ENCODE results near the gene SRRM3.

SRRM3 gene

DNA sequence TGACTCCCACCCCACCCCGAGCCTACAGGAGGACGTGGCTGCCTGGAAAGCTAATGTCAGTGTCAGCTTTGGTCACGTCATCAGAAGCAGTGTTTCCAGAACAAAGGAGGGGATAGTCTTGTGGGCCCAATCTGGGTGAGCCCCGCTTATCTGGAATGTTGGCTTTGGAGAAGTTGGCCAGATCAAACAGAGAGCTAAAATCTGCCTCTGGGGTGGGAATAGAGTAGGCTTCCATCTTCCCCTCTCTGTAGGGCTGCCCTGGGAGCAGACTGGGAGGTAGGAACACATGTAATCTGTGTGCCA lies 32.5 kb downstream of the SRRM3 start:
- TF ChIP-seq, protein P1, sequence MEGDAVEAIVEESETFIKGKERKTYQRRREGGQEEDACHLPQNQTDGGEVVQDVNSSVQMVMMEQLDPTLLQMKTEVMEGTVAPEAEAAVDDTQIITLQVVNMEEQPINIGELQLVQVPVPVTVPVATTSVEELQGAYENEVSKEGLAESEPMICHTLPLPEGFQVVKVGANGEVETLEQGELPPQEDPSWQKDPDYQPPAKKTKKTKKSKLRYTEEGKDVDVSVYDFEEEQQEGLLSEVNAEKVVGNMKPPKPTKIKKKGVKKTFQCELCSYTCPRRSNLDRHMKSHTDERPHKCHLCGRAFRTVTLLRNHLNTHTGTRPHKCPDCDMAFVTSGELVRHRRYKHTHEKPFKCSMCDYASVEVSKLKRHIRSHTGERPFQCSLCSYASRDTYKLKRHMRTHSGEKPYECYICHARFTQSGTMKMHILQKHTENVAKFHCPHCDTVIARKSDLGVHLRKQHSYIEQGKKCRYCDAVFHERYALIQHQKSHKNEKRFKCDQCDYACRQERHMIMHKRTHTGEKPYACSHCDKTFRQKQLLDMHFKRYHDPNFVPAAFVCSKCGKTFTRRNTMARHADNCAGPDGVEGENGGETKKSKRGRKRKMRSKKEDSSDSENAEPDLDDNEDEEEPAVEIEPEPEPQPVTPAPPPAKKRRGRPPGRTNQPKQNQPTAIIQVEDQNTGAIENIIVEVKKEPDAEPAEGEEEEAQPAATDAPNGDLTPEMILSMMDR (conservative IDR thresholded peaks at IDR 0.05; ENCODE audit: low read depth, low read length), result no peak
- no peak overlapping the region for H3K4me3 ChIP-seq (IDR thresholded peaks at IDR 0.05; ENCODE audit: insufficient read depth, low read depth, low read length)
- peaks cover 9% of the 10 kb centered on the region for H3K4me1 ChIP-seq (ENCODE audit: low read depth, poor library complexity, severe bottlenecking)
- H3K9ac ChIP-seq, result no peak overlapping the region
- H4K20me1 ChIP-seq (ENCODE audit: insufficient read depth), result no peaks in the 10 kb centered on the region
- no peak overlapping the region for H2AFZ ChIP-seq (ENCODE audit: low read depth)
- no peaks in the 10 kb centered on the region for H3K36me3 ChIP-seq (ENCODE audit: insufficient read depth)
- no peaks in the 10 kb centered on the region for H3K79me2 ChIP-seq (ENCODE audit: insufficient read depth, low read depth)
- no peak overlapping the region for H3K27ac ChIP-seq
- peaks cover 50% of the 10 kb centered on the region for H3K27me3 ChIP-seq (ENCODE audit: insufficient read depth, low read depth)
- no peak overlapping the region for H3K4me2 ChIP-seq

DNA sequence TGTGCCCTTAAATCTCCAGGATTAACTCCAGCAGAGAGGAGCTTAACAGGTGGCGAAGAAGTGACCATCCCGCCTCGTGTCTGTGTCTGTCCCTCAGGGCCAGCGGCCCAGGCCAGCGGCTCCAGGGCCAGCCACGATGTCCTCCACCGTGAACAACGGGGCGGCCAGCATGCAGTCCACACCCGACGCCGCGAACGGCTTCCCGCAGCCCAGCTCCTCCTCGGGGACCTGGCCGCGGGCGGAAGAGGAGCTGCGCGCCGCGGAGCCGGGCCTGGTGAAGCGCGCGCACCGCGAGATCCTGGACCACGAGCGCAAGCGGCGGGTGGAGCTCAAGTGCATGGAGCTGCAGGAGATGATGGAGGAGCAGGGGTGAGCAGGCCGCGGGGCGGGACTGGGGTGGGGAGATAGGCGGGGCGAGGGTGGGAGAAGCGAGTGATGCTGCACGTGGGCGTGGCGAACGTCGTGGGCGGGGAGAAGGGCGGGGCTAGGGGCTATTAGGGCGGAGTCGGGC lies 33.3 kb downstream of the SRRM3 start:
- Histone ChIP-seq H3K79me2 (ENCODE audit: insufficient read depth, low read depth) (no peaks in the 10 kb centered on the region), H3K27me3 (ENCODE audit: insufficient read depth, low read depth) (peaks cover 42% of the 10 kb centered on the region; the same call in 1 of the 2 replicates), H3K4me3 (IDR thresholded peaks at IDR 0.05; ENCODE audit: insufficient read depth, low read depth, low read length) (no peak overlapping the region), H3K36me3 (ENCODE audit: insufficient read depth) (no peaks in the 10 kb centered on the region), H4K20me1 (ENCODE audit: insufficient read depth) (no peaks in the 10 kb centered on the region), H3K27ac (no peak overlapping the region), H2AFZ (ENCODE audit: low read depth) (peak overlapping the region; percentile 36; the same call in 1 of the 2 replicates), H3K9ac (no peak overlapping the region), H3K4me1 (ENCODE audit: low read depth, poor library complexity, severe bottlenecking) (peaks cover 9% of the 10 kb centered on the region), H3K4me2 (peak overlapping the region; percentile 5; the same call in 1 of the 2 replicates)
- TF ChIP-seq, protein P1 (conservative IDR thresholded peaks at IDR 0.05; ENCODE audit: low read depth, low read length), result no peak

DNA sequence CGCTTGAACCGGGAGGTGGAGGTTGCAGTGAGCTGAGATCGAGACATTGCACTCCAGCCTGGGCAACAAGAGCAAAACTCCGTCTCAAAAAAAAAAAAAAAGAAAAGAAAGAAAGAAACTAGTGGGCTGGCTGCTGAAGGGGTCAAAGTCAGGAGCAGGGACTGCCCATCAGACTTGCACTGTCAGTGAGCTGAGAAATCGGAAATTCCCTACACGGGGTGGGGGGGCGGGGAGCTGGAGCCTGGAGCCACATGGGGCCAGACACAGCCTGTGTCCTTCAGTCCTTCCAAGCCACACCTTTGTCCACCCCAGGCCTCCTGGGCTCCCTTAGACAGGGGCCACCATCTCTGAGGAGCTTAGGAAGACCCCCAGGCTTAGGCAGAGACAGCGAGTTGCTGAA lies 34.5 kb downstream of the SRRM3 start:
- no peak overlapping the region for H3K9ac ChIP-seq
- no peak overlapping the region for H3K27ac ChIP-seq
- H3K4me2 ChIP-seq, result no peak overlapping the region
- peaks cover 9% of the 10 kb centered on the region for H3K4me1 ChIP-seq (ENCODE audit: low read depth, poor library complexity, severe bottlenecking)
- TF ChIP-seq, protein P1 (conservative IDR thresholded peaks at IDR 0.05; ENCODE audit: low read depth, low read length), result no peak
- peaks cover 31% of the 10 kb centered on the region; the same call in 1 of the 2 replicates for H3K27me3 ChIP-seq (ENCODE audit: insufficient read depth, low read depth)
- H3K36me3 ChIP-seq (ENCODE audit: insufficient read depth), result no peaks in the 10 kb centered on the region
- H4K20me1 ChIP-seq (ENCODE audit: insufficient read depth), result no peaks in the 10 kb centered on the region
- H3K79me2 ChIP-seq (ENCODE audit: insufficient read depth, low read depth), result no peaks in the 10 kb centered on the region
- H3K4me3 ChIP-seq (IDR thresholded peaks at IDR 0.05; ENCODE audit: insufficient read depth, low read depth, low read length), result no peak overlapping the region
- no peak overlapping the region for H2AFZ ChIP-seq (ENCODE audit: low read depth)

DNA sequence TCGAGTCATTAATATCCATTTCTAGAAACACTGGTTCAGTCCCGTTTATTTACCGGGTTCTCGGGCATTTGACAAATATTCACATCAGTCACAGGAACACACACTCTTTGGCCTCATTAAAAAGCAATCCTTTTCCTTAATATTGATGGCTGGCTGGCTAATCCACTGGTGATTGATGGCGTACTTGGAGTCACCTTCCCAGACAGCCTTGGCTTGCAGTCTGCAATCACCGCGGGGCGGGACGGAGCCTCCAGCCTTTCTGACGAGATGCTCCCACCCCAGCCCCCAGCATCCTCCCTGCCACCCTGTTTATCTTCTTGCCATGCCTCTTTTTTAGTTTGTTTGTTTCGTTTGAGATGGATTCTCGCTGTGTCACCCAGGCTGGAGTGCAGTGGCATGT lies 36.6 kb downstream of the SRRM3 start:
- Histone ChIP-seq H3K4me1 (ENCODE audit: low read depth, poor library complexity, severe bottlenecking) (peaks cover 9% of the 10 kb centered on the region), H3K4me2 (no peak overlapping the region), H3K27me3 (ENCODE audit: insufficient read depth, low read depth) (peaks cover 14% of the 10 kb centered on the region; the same call in 1 of the 2 replicates), H3K27ac (no peak overlapping the region), H3K36me3 (ENCODE audit: insufficient read depth) (no peaks in the 10 kb centered on the region), H2AFZ (ENCODE audit: low read depth) (no peak overlapping the region), H3K9ac (no peak overlapping the region), H4K20me1 (ENCODE audit: insufficient read depth) (no peaks in the 10 kb centered on the region), H3K4me3 (IDR thresholded peaks at IDR 0.05; ENCODE audit: insufficient read depth, low read depth, low read length) (no peak overlapping the region), H3K79me2 (ENCODE audit: insufficient read depth, low read depth) (no peaks in the 10 kb centered on the region)
- TF ChIP-seq, protein P1 (conservative IDR thresholded peaks at IDR 0.05; ENCODE audit: low read depth, low read length), result no peak
